Naive thymus-derived CD4-positive, alpha-beta T cell (primary cell): Measurements from ENCODE around the gene SHC3. TPM values are rescaled to one million over a fixed set of nuclear protein-coding genes. Genes with fewer than 3 reads are reported as not detected.

Experiments used
- ATAC-seq: fragments of 150-1000 bp; cut with Tn5 transposase; 2 replicates; pipeline ENCODE4 v1.10.0; 2021; ENCODE audit warnings: mild to moderate bottlenecking, moderate library complexity
- CTCF ChIA-PET: fragments of 350-600 bp; sonication (Branson Sonifier 250); formaldehyde crosslinking; loops from one replicate; lab custom pipeline; 2021; ENCODE audit warnings: antibody characterized with exemption; lab: Charles Lee
- POLR2A ChIA-PET: fragments of 350-600 bp; sonication (Branson Sonifier 250); formaldehyde crosslinking; loops from one replicate; lab custom pipeline; 2021; ENCODE audit warnings: antibody characterized with exemption, inconsistent platforms; lab: Charles Lee
- DNase-seq, 9 donors: peaks; one replicate each; pipeline versions ENCODE4 v3.0.0 to v3.0.0-alpha.2; 2020 to 2022; ENCODE audit warnings: mixed read lengths in 1 of 9
- H3K27ac ChIP-seq: one replicate; pipeline ENCODE4 v1.7.0; 2013; ENCODE audit warnings: mild to moderate bottlenecking, low read depth, low read length, moderate library complexity
- H3K27me3 ChIP-seq, 2 donors: one replicate each; pipeline ENCODE4 v1.7.0; 2013; ENCODE audit warnings: low read length in 2 of 2, mild to moderate bottlenecking in 2 of 2, moderate library complexity in 2 of 2; ENCODE audit not compliant: control insufficient read depth in 2 of 2, insufficient read depth in 2 of 2
- H3K36me3 ChIP-seq, 3 experiments: 1 replicate in 2 of 3; 2 replicates in 1 of 3; pipeline ENCODE4 v1.7.0; 2013; ENCODE audit warnings: low read length in 3 of 3, mild to moderate bottlenecking in 3 of 3, moderate library complexity in 1 of 3; ENCODE audit not compliant: insufficient read depth in 3 of 3, control insufficient read depth in 2 of 3
- H3K4me1 ChIP-seq, 2 donors: one replicate each; pipeline ENCODE4 v1.7.0; 2013; ENCODE audit warnings: low read length in 2 of 2, mild to moderate bottlenecking in 2 of 2, moderate library complexity in 1 of 2; ENCODE audit not compliant: control insufficient read depth in 2 of 2, insufficient read depth in 2 of 2
- H3K4me3 ChIP-seq: 2 replicates; pipeline ENCODE4 v1.7.0; 2013; ENCODE audit warnings: mild to moderate bottlenecking, low read length
- H3K9me3 ChIP-seq, 3 experiments: 1 replicate in 2 of 3; 2 replicates in 1 of 3; pipeline ENCODE4 v1.7.0; 2013; ENCODE audit warnings: low read length in 3 of 3; ENCODE audit not compliant: control insufficient read depth in 2 of 3
- H3K27ac Mint-ChIP-seq, 9 donors: one replicate each; pipeline ENCODE4 v1.8.0; 2020 to 2022; ENCODE audit warnings: mixed read lengths in 9 of 9, mild to moderate bottlenecking in 8 of 9, moderate library complexity in 5 of 9, inconsistent platforms in 2 of 9
- H3K27me3 Mint-ChIP-seq, 5 donors: one replicate each; pipeline ENCODE4 v1.8.0; 2021 to 2022; ENCODE audit warnings: mixed read lengths in 5 of 5, mild to moderate bottlenecking in 1 of 5
- H3K36me3 Mint-ChIP-seq, 5 donors: one replicate each; pipeline ENCODE4 v1.8.0; 2020 to 2022; ENCODE audit warnings: mixed read lengths in 5 of 5, mild to moderate bottlenecking in 3 of 5, inconsistent platforms in 1 of 5
- H3K4me1 Mint-ChIP-seq, 7 donors: one replicate each; pipeline ENCODE4 v1.8.0; 2020 to 2022; ENCODE audit warnings: mixed read lengths in 7 of 7, mild to moderate bottlenecking in 3 of 7, inconsistent platforms in 1 of 7
- H3K4me3 Mint-ChIP-seq, 10 donors: one replicate each; pipeline ENCODE4 v1.8.0; 2020 to 2022; ENCODE audit warnings: mild to moderate bottlenecking in 10 of 10, mixed read lengths in 10 of 10, moderate library complexity in 6 of 10, inconsistent platforms in 2 of 10
- H3K9me3 Mint-ChIP-seq, 11 donors: one replicate each; pipeline ENCODE4 v1.8.0; 2020 to 2022; ENCODE audit warnings: mixed read lengths in 11 of 11, mild to moderate bottlenecking in 4 of 11, inconsistent platforms in 1 of 11, moderate library complexity in 1 of 11
- intact Hi-C, 2 donors: fragments of 100-400 bp; cut with micrococcal nuclease; formaldehyde crosslinking; loops; one replicate each; pipeline ENCODE4 v1.15.1; 2023
- polyA plus RNA-seq, 2 donors: library from polyadenylated mRNA; unstranded; fragments of 300-500 nt; fragmentation: Illumina TruSeq; gene quantifications; one replicate each; pipeline ENCODE4 v1.2.3, GENCODE V29; 2021
- total RNA-seq, 6 experiments: library from RNA in 5 of 6; stranded (reverse) in 5 of 6; gene quantifications; 1 replicate in 5 of 6; 2 replicates in 1 of 6; pipeline ENCODE4 v1.2.3 and lab custom pipeline; 2021 to 2026

The SHC3 gene
- total and polyA plus RNA-seq, 7 experiments from 2014 or later: 0.02 to 0.11 (median 0.07) TPM; not detected in 3

DNA sequence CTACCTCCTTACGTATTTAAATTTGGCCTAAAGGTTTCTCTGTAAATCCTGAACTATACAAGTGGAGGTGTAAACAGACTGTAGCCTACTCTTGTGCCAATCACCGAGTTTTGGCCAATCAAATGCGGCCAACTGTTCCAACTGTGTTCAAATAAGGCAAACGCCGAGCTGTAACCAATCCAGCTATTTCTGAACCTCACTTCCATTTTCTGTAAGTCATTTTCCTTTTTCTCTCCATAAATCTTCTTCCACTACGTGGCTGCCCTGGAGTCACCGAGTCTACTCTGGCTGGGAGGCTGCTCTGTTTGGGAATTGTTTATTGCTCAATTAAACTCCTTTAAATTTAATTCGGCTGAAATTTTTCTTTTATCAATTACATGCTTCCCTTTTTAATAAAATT, 129.0 kb downstream of the SHC3 start:
- no peak overlapping the region for H3K27ac ChIP-seq
- CTCF ChIA-PET: no interaction called here
- H3K4me1 ChIP-seq: no peaks in the 10 kb centered on the region
- Mint-ChIP-seq H3K27me3 (peaks cover 7 to 22% (median 18%) of the 10 kb centered on the region in 5 donors), H3K4me1 (no peaks in the 10 kb centered on the region), H3K36me3 (no peaks in the 10 kb centered on the region), H3K9me3 (peaks cover 0 to 4% (median 0%) of the 10 kb centered on the region in 11 donors), H3K27ac (no peak overlapping the region), H3K4me3 (no peak overlapping the region)
- DNase-seq: no peak
- ATAC-seq: no peak
- intact Hi-C loops: no loop called here
- H3K27me3 ChIP-seq: no peaks in the 10 kb centered on the region
- no peak overlapping the region for H3K4me3 ChIP-seq
- no peaks in the 10 kb centered on the region for H3K9me3 ChIP-seq
- no peaks in the 10 kb centered on the region for H3K36me3 ChIP-seq
- POLR2A ChIA-PET: no interaction called here

DNA sequence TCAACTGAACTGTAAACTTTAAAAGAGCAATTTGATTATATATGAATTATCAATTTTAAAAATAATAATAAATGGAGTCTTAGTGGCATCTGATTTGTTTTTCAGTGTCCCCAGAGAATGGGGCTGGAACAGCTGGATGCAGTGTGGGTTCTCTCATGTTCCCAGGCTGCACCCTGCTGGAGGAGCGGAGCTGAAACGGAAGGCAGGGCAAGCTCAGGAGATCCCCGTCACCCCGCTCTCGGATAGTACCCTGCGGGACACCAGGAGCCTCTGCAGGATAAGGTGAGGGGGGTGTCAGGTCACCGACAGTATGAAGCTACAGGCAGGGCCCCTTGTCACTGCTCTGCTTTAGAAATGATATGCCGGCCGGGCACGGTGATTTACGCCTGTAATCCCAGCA, 130.0 kb downstream of the SHC3 start:
- Histone ChIP-seq H3K4me1 (no peaks in the 10 kb centered on the region), H3K27me3 (no peaks in the 10 kb centered on the region), H3K36me3 (no peaks in the 10 kb centered on the region), H3K27ac (no peak overlapping the region), H3K9me3 (no peaks in the 10 kb centered on the region), H3K4me3 (no peak overlapping the region)
- Mint-ChIP-seq H3K27me3 (peaks cover 7 to 23% (median 18%) of the 10 kb centered on the region in 5 donors), H3K36me3 (no peaks in the 10 kb centered on the region), H3K4me3 (no peak overlapping the region), H3K27ac (no peak overlapping the region), H3K4me1 (no peaks in the 10 kb centered on the region), H3K9me3 (peaks cover 0 to 4% (median 0%) of the 10 kb centered on the region in 11 donors)
- no peak for DNase-seq
- ChIA-PET POLR2A (no interaction called here), CTCF (no interaction called here)
- intact Hi-C loops: no loop called here
- ATAC-seq: no peak

DNA sequence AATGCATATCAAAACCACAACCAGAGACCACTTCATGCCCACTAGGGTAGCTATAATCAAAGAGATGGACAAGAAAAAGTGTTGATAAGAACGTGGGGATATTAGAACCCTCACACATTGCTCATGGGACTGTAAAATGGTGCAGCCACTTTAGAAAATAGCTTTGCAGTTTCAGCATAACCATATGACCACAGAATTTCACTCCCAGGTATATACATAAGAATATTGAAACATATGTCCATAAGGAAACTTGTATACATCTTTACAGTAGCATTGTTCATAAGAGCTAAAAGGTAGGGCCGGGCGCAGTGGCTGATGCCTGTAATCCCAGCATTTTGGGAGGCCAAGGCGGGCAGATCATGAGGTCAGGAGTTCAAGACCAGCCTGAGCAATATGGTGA, 131.0 kb downstream of the SHC3 start:
- no peak overlapping the region for H3K4me3 ChIP-seq
- no peaks in the 10 kb centered on the region for H3K4me1 Mint-ChIP-seq
- ATAC-seq: no peak
- no peaks in the 10 kb centered on the region for H3K36me3 ChIP-seq
- peaks cover 0 to 4% (median 0%) of the 10 kb centered on the region in 11 donors for H3K9me3 Mint-ChIP-seq
- POLR2A ChIA-PET: no interaction called here
- H3K27ac Mint-ChIP-seq: no peak overlapping the region
- intact Hi-C loops: no loop called here
- CTCF ChIA-PET: no interaction called here
- H3K36me3 Mint-ChIP-seq: no peaks in the 10 kb centered on the region
- H3K27me3 ChIP-seq: no peaks in the 10 kb centered on the region
- H3K4me1 ChIP-seq: no peaks in the 10 kb centered on the region
- H3K4me3 Mint-ChIP-seq: no peak overlapping the region
- no peaks in the 10 kb centered on the region for H3K9me3 ChIP-seq
- peaks cover 7 to 23% (median 18%) of the 10 kb centered on the region in 5 donors for H3K27me3 Mint-ChIP-seq
- H3K27ac ChIP-seq: no peak overlapping the region
- no peak for DNase-seq

DNA sequence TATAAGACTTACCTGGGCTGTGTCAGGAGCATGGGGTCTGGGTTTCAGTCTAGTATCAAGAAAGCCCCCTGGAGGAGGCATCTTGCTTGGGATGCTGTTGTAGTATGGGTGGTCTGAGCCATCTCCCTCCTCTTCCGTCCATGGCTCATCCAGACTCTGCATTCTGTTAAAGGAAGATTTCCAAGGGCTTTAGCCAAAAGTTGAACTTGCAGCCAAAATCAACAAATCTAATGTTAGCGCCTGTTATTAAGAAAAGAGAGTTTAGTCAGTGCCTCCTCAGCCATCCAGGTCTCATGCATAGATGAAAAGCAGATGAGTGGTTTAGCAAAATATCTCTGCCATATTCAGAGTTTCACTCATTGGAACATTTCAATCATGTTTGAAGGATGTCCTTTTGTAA, 131.8 kb downstream of the SHC3 start:
- peaks cover 7 to 23% (median 18%) of the 10 kb centered on the region in 5 donors for H3K27me3 Mint-ChIP-seq
- no peak for ATAC-seq

DNA sequence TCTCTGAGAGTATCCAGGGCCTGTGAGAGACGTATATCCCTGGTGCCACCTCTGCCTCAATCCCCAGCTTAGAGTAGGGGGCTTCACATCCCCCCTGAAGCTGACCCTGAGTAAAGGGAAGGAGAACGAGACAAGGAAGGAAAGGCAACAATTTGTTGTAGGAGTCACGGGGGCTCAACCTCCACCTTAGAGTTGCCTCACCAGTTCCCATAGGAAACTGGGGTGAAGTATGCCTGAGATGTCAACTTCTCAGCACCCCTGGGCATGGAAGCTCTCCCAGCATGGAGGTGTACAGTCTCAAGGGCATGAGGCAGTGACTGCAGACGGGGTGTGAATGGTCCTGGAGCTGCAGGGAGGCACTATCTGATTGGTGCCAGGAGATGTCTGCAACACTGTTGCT, 133.7 kb downstream of the SHC3 start:
- H3K4me1 Mint-ChIP-seq: no peaks in the 10 kb centered on the region
- POLR2A ChIA-PET: no interaction called here
- H3K9me3 Mint-ChIP-seq: peaks cover 0 to 2% (median 0%) of the 10 kb centered on the region in 11 donors
- H3K4me3 ChIP-seq: no peak overlapping the region
- no peaks in the 10 kb centered on the region for H3K4me1 ChIP-seq
- peaks cover 4 to 29% (median 18%) of the 10 kb centered on the region in 5 donors for H3K27me3 Mint-ChIP-seq
- CTCF ChIA-PET: no interaction called here
- no peak overlapping the region for H3K27ac ChIP-seq
- H3K4me3 Mint-ChIP-seq: no peak overlapping the region
- no peak for DNase-seq
- no peak overlapping the region for H3K27ac Mint-ChIP-seq
- no peak for ATAC-seq
- intact Hi-C loops: no loop called here
- no peaks in the 10 kb centered on the region for H3K36me3 ChIP-seq
- H3K27me3 ChIP-seq: no peaks in the 10 kb centered on the region
- H3K36me3 Mint-ChIP-seq: no peaks in the 10 kb centered on the region
- H3K9me3 ChIP-seq: no peaks in the 10 kb centered on the region

More for the DNA sequence above, 131.8 kb downstream of the SHC3 start:
- no peaks in the 10 kb centered on the region for H3K4me1 ChIP-seq
- no peaks in the 10 kb centered on the region for H3K9me3 ChIP-seq
- no peak overlapping the region for H3K27ac ChIP-seq
- POLR2A ChIA-PET: no interaction called here
- intact Hi-C loops: no loop called here
- no peaks in the 10 kb centered on the region for H3K36me3 Mint-ChIP-seq
- H3K36me3 ChIP-seq: no peaks in the 10 kb centered on the region
- no peak for DNase-seq
- H3K4me3 ChIP-seq: no peak overlapping the region
- peaks cover 0 to 4% (median 0%) of the 10 kb centered on the region in 11 donors for H3K9me3 Mint-ChIP-seq
- H3K4me3 Mint-ChIP-seq: no peak overlapping the region
- no peak overlapping the region for H3K27ac Mint-ChIP-seq
- H3K4me1 Mint-ChIP-seq: no peaks in the 10 kb centered on the region
- H3K27me3 ChIP-seq: no peaks in the 10 kb centered on the region
- CTCF ChIA-PET: no interaction called here

DNA sequence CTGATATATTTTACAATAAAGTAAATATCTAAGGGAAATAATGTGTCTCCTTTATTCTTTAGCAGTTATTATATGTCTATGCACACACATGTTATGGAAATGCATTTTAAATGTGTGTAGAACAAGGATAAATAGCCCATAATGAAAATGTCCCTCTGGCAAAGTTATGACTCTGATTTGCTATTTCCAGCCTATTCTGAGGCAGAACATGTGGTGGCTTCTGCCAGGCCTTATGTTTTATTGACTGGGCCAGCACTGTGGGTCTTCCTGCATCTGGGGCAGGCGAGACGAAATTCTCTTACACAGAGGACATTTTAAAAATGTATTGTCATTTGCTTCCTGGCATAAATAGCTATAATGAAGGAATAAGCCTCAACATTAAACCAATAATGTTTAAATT, 134.5 kb downstream of the SHC3 start:
- H3K36me3 Mint-ChIP-seq: no peaks in the 10 kb centered on the region
- Histone ChIP-seq H3K9me3 (no peaks in the 10 kb centered on the region), H3K4me3 (no peak overlapping the region), H3K27me3 (no peaks in the 10 kb centered on the region), H3K4me1 (no peaks in the 10 kb centered on the region), H3K27ac (no peak overlapping the region), H3K36me3 (no peaks in the 10 kb centered on the region)
- ATAC-seq (no peak), DNase-seq (no peak)
- intact Hi-C loops: no loop called here
- H3K27ac Mint-ChIP-seq: no peak overlapping the region
- CTCF ChIA-PET: no interaction called here
- peaks cover 4 to 29% (median 14%) of the 10 kb centered on the region in 5 donors for H3K27me3 Mint-ChIP-seq
- POLR2A ChIA-PET: no interaction called here
- H3K4me1 Mint-ChIP-seq: no peaks in the 10 kb centered on the region
- no peak overlapping the region for H3K4me3 Mint-ChIP-seq
- H3K9me3 Mint-ChIP-seq: peaks cover 0 to 2% (median 0%) of the 10 kb centered on the region in 11 donors

DNA sequence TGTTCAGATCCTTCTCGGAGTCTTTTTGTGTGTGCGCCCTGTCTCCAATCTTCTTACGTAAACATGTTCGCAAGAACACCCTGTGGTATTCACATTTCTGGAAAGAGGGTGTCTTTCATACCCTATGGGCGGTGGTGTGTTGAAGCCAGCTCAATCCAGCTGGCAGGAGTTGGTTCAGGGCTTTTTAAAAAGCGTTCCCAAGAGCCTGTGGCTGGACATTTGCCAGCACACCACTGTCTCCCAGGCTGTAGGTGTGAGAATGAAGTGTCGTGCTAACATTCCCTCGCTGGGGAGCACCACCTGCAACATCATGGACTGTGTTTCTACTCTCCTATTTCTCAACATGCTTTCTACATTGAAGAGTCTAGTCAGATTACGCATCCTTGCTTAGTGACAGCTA, 135.6 kb downstream of the SHC3 start:
- no peaks in the 10 kb centered on the region for H3K36me3 ChIP-seq
- no peaks in the 10 kb centered on the region for H3K36me3 Mint-ChIP-seq
- no peak overlapping the region for H3K4me3 Mint-ChIP-seq
- ChIA-PET CTCF (no interaction called here), POLR2A (no interaction called here)
- no peaks in the 10 kb centered on the region for H3K27me3 ChIP-seq
- H3K4me1 Mint-ChIP-seq: no peaks in the 10 kb centered on the region
- intact Hi-C loops: no loop called here
- no peaks in the 10 kb centered on the region for H3K4me1 ChIP-seq
- no peak overlapping the region for H3K27ac Mint-ChIP-seq
- H3K9me3 Mint-ChIP-seq: peaks cover 0 to 2% (median 0%) of the 10 kb centered on the region in 11 donors
- no peak for DNase-seq
- peaks cover 4 to 25% (median 12%) of the 10 kb centered on the region in 5 donors for H3K27me3 Mint-ChIP-seq
- H3K27ac ChIP-seq: no peak overlapping the region
- no peak overlapping the region for H3K4me3 ChIP-seq
- no peak for ATAC-seq
- no peaks in the 10 kb centered on the region for H3K9me3 ChIP-seq
